ENCODE measurements around the gene AKIRIN2.
A peak's percentile ranks its signal among the peaks of the same experiment; 100 is the strongest.

AKIRIN2 gene

GRCh38 chr6:87633851-87634250 is 68.2 kb downstream of the AKIRIN2 start:
- DNase-seq (ENCODE audit: low read depth), result no peak
- TF ChIP-seq, protein P1, sequence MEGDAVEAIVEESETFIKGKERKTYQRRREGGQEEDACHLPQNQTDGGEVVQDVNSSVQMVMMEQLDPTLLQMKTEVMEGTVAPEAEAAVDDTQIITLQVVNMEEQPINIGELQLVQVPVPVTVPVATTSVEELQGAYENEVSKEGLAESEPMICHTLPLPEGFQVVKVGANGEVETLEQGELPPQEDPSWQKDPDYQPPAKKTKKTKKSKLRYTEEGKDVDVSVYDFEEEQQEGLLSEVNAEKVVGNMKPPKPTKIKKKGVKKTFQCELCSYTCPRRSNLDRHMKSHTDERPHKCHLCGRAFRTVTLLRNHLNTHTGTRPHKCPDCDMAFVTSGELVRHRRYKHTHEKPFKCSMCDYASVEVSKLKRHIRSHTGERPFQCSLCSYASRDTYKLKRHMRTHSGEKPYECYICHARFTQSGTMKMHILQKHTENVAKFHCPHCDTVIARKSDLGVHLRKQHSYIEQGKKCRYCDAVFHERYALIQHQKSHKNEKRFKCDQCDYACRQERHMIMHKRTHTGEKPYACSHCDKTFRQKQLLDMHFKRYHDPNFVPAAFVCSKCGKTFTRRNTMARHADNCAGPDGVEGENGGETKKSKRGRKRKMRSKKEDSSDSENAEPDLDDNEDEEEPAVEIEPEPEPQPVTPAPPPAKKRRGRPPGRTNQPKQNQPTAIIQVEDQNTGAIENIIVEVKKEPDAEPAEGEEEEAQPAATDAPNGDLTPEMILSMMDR (conservative IDR thresholded peaks at IDR 0.05; ENCODE audit: control insufficient read depth, insufficient read depth, low read depth, low read length), result no peak
- H3K4me3 ChIP-seq (ENCODE audit: control insufficient read depth, low read depth, low read length), result no peak overlapping the region

GRCh38 chr6:87630746-87631145 is 71.3 kb downstream of the AKIRIN2 start:
- DNase-seq (ENCODE audit: low read depth), result no peak
- TF ChIP-seq, protein P1 (conservative IDR thresholded peaks at IDR 0.05; ENCODE audit: control insufficient read depth, insufficient read depth, low read depth, low read length), result no peak
- H3K4me3 ChIP-seq (ENCODE audit: control insufficient read depth, low read depth, low read length), result no peak overlapping the region

GRCh38 chr6:87628881-87629280 is 73.2 kb downstream of the AKIRIN2 start:
- peak; percentile 32 for DNase-seq (ENCODE audit: low read depth)
- H3K4me3 ChIP-seq (ENCODE audit: control insufficient read depth, low read depth, low read length), result no peak overlapping the region
- TF ChIP-seq, protein P1 (conservative IDR thresholded peaks at IDR 0.05; ENCODE audit: control insufficient read depth, insufficient read depth, low read depth, low read length), result no peak

GRCh38 chr6:87628424-87628823 is 73.6 kb downstream of the AKIRIN2 start:
- no peak overlapping the region for H3K4me3 ChIP-seq (ENCODE audit: control insufficient read depth, low read depth, low read length)
- DNase-seq (ENCODE audit: low read depth), result no peak
- TF ChIP-seq, protein P1 (conservative IDR thresholded peaks at IDR 0.05; ENCODE audit: control insufficient read depth, insufficient read depth, low read depth, low read length), result no peak
